ENCODE measurements around the gene STPG3. TPM values are rescaled to one million over a fixed set of nuclear protein-coding genes. Genes with fewer than 3 reads are reported as not detected.

Gene STPG3
- total and polyA plus RNA-seq, 2 of the 13 experiments (the other 11 are each of a cell fraction or from before 2014, with no cell fraction given), result not detected

GRCh38 chr9:137277329-137278041 lies 26.4 kb downstream of the STPG3 start, which contains the start of gene TOR4A (continued):
- TF ChIP-seq ZNF776 (CRISPR knock-in tag; IDR thresholded peaks at IDR 0.05) (no peak), FOXO1 (CRISPR knock-in tag; IDR thresholded peaks at IDR 0.05) (no peak; the same call in 1 of the 2 replicates), FOXP4 (CRISPR knock-in tag; IDR thresholded peaks at IDR 0.05) (peak; percentile 46), NFYB (CRISPR knock-in tag; IDR thresholded peaks at IDR 0.05) (no peak), HOXA5 (CRISPR knock-in tag; IDR thresholded peaks at IDR 0.05) (peak; percentile 77; the same call in 1 of the 2 replicates), ZBTB39 (CRISPR knock-in tag; IDR thresholded peaks at IDR 0.05) (0 out of 2 replicates have a peak, but pooled peaks have one; percentile 68), THYN1 (CRISPR knock-in tag; IDR thresholded peaks at IDR 0.05; ENCODE audit: borderline replicate concordance, low read depth) (no peak), NFATC3 (CRISPR knock-in tag; IDR thresholded peaks at IDR 0.05) (no peak), ZSCAN22 (CRISPR knock-in tag; IDR thresholded peaks at IDR 0.05) (no peak), TIGD3 (CRISPR knock-in tag; IDR thresholded peaks at IDR 0.05; ENCODE audit: borderline replicate concordance) (0 out of 2 replicates have a peak, but pooled peaks have one; percentile 28), TBX3 (IDR thresholded peaks at IDR 0.05; ENCODE audit: borderline replicate concordance) (peak; percentile 51; the same call in 1 of the 2 replicates), SRF (IDR thresholded peaks at IDR 0.05; ENCODE audit: low read depth, low read length) (no peak), TCF7 (IDR thresholded peaks at IDR 0.05; ENCODE audit: low read depth) (no peak), ZNF761 (CRISPR knock-in tag; conservative IDR thresholded peaks at IDR 0.05) (no peak), ZBTB25 (CRISPR knock-in tag; IDR thresholded peaks at IDR 0.05) (peak; percentile 69), CHD4 (IDR thresholded peaks at IDR 0.05; ENCODE audit: borderline replicate concordance, low read length) (no peak), ZMYM2 (CRISPR knock-in tag; IDR thresholded peaks at IDR 0.05) (no peak), IRF9 (CRISPR knock-in tag; IDR thresholded peaks at IDR 0.05; ENCODE audit: borderline replicate concordance) (peak; percentile 75; the same call in 1 of the 2 replicates), RFX1 (IDR thresholded peaks at IDR 0.05) (no peak), REXO4 (CRISPR knock-in tag; IDR thresholded peaks at IDR 0.05; ENCODE audit: borderline replicate concordance) (no peak), JUND (CRISPR knock-in tag; IDR thresholded peaks at IDR 0.05) (no peak; the same call in none of the 2 replicates), ZNF678 (CRISPR knock-in tag; IDR thresholded peaks at IDR 0.05) (no peak), ZNF589 (CRISPR knock-in tag; conservative IDR thresholded peaks at IDR 0.05) (no peak)

Data from HepG2 (cell line).